ENCODE results near the gene PHF12.
A peak's percentile ranks its signal among the peaks of the same experiment; 100 is the strongest.
"Not testable (repeated sequence)": the region's sequence is repeated elsewhere in the genome, so short reads cannot be mapped to it uniquely, and the experiment has no call there.

Gene PHF12

DNA sequence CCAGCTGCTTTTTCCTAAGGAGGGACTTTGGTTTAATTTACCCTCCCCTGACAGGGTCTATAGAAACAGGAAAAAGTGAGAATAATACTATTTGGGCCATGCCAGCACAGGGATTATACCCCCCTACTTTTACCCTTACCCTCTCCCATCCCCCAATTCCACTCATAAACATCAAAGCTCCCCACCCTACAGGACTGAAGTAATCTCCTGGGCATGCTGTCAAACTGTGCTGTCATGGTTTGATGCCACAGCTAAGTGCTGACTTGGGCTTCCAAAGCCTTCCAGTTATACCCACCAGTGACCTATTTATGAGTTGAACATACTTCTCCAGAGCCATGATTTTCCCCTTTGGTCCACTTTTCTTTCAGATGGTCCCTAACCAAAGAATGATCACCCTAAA, 12.8 kb downstream of the PHF12 start:
- Histone ChIP-seq H3K27ac (ENCODE audit: low read depth, low read length) (no peak overlapping the region), H3K9ac (ENCODE audit: low read depth in 1 of 2, low read length in 2 of 2) (no peak overlapping the region)

DNA sequence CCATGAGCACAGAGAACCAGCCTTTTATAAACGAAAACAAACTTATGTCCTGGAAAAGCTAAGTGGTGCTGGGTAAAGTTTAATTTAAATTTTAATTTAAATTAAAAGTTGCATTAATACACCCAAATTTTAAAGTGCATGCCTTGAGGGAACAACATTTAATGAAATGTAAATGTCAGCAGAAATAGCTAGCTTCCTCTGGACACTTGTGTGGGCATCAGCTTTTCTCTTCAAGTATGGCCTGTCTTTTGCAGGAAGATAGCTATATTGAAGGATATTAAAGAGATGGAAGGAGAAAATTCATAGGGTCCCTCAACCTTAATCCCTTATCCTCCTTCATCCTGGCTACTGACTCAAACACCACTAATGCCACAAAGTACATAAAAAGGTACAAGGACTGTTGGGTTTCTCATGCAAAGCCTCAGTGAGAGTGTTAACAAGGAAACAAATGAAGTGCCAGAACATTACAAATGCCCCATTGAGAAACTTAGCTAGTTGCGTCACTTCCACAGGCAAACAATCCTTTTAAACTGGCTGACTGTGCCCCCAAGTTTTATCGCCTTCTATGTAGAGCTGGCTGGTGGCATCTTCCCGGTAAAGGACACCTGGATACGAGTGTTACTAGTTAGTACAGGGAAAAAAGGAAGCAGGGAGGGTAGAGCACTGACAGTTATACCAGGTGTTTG, 14.1 kb downstream of the PHF12 start:
- Histone ChIP-seq H3K4me1 (ENCODE audit: control insufficient read depth in 1 of 2, insufficient read depth in 2 of 2, low read length in 2 of 2) (peaks cover 18 to 20% of the 10 kb centered on the region in 2 donors), H3K9ac (ENCODE audit: low read depth in 1 of 2, low read length in 2 of 2) (no peak overlapping the region), H3K36me3 (ENCODE audit: control insufficient read depth in 1 of 2, insufficient read depth in 2 of 2, low read length in 2 of 2) (peaks cover 4 to 24% of the 10 kb centered on the region in 2 donors)

More for the DNA sequence above, 12.8 kb downstream of the PHF12 start:
- H3K4me1 ChIP-seq (ENCODE audit: control insufficient read depth in 1 of 2, insufficient read depth in 2 of 2, low read length in 2 of 2): peaks cover 18 to 20% of the 10 kb centered on the region in 2 donors
- no peaks in the 10 kb centered on the region for H3K9me3 ChIP-seq (ENCODE audit: control insufficient read depth in 1 of 2, low read length in 2 of 2)
- peaks cover 4 to 25% of the 10 kb centered on the region in 2 donors for H3K36me3 ChIP-seq (ENCODE audit: control insufficient read depth in 1 of 2, insufficient read depth in 2 of 2, low read length in 2 of 2)
- H3K27me3 ChIP-seq (ENCODE audit: control insufficient read depth in 1 of 2, insufficient read depth in 2 of 2, low read length in 2 of 2): no peaks in the 10 kb centered on the region
- no peak overlapping the region for H3K4me3 ChIP-seq (ENCODE audit: low read depth in 1 of 2, low read length in 2 of 2)

DNA sequence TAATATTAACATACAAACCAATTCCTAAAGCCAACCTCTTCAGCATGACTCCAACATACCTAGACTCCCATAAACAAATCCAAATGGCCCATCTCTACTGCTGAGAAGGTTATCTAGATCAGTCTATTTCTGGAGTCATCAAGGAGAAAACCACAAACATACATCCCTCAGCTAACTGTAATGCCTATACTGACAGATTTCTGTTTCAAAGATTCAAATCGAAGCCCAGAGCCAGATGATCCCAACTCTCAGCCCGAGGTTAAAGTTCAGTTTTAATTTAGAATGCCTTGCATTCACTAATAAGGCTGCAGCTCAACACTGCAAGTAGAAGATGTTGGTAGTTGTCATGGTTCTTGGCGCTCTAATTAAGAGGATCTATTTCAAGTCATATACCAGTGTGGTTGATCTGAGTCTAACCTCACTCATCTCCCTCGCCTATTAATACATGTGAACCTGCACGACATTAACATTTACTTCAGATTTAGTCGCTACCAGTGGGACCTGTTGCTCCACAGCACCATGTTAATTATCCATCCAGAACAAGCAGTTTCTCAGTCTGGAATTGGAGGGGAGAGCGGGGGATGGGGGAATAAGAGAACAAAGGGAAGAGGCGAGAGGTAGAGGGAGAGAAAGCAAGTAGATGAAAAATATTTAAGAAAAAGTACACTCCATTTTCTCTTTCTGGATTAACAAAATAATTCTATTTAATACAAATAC, 15.4 kb downstream of the PHF12 start:
- Histone ChIP-seq H3K4me3 (ENCODE audit: low read depth in 1 of 2, low read length in 2 of 2) (no peak overlapping the region), H3K9me3 (ENCODE audit: control insufficient read depth in 1 of 2, low read length in 2 of 2) (no peaks in the 10 kb centered on the region), H3K4me1 (ENCODE audit: control insufficient read depth in 1 of 2, insufficient read depth in 2 of 2, low read length in 2 of 2) (peaks cover 18 to 20% of the 10 kb centered on the region in 2 donors), H3K27me3 (ENCODE audit: control insufficient read depth in 1 of 2, insufficient read depth in 2 of 2, low read length in 2 of 2) (no peaks in the 10 kb centered on the region), H3K27ac (ENCODE audit: low read depth, low read length) (no peak overlapping the region), H3K36me3 (ENCODE audit: control insufficient read depth in 1 of 2, insufficient read depth in 2 of 2, low read length in 2 of 2) (peaks cover 4 to 19% of the 10 kb centered on the region in 2 donors), H3K9ac (ENCODE audit: low read depth in 1 of 2, low read length in 2 of 2) (no peak overlapping the region)

More for the DNA sequence above, 14.1 kb downstream of the PHF12 start:
- H3K9me3 ChIP-seq (ENCODE audit: control insufficient read depth in 1 of 2, low read length in 2 of 2): no peaks in the 10 kb centered on the region
- no peaks in the 10 kb centered on the region for H3K27me3 ChIP-seq (ENCODE audit: control insufficient read depth in 1 of 2, insufficient read depth in 2 of 2, low read length in 2 of 2)
- H3K4me3 ChIP-seq (ENCODE audit: low read depth in 1 of 2, low read length in 2 of 2): no peak overlapping the region
- H3K27ac ChIP-seq (ENCODE audit: low read depth, low read length): no peak overlapping the region

DNA sequence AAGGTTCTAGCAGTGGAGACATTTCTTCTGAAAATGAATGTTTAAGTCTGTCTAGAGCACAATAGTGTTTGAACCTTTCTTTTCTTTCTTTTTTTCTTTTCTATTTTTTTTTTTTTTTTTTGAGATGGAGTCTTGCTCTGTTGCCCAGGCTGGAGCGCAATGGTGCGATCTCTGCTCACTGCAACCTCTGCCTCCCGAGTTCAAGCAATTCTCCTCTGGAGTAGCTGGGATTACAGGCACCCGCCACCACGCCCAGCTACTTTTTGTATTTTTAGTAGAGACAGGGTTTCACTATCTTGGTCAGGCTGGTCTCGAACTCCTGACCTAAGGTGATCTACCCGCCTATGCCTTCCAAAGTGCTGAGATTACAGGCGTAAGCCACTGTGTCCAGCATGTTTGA, 16.8 kb downstream of the PHF12 start:
- Histone ChIP-seq H3K36me3 (ENCODE audit: control insufficient read depth in 1 of 2, insufficient read depth in 2 of 2, low read length in 2 of 2) (peaks cover 4 to 15% of the 10 kb centered on the region in 2 donors), H3K4me1 (ENCODE audit: control insufficient read depth in 1 of 2, insufficient read depth in 2 of 2, low read length in 2 of 2) (peaks cover 15 to 18% of the 10 kb centered on the region in 2 donors)
- not testable (repeated sequence) for H3K9me3 ChIP-seq (ENCODE audit: control insufficient read depth in 1 of 2, low read length in 2 of 2); H3K27ac ChIP-seq (ENCODE audit: low read depth, low read length); H3K27me3 ChIP-seq (ENCODE audit: control insufficient read depth in 1 of 2, insufficient read depth in 2 of 2, low read length in 2 of 2); H3K4me3 ChIP-seq (ENCODE audit: low read depth in 1 of 2, low read length in 2 of 2); H3K9ac ChIP-seq (ENCODE audit: low read depth in 1 of 2, low read length in 2 of 2)

DNA sequence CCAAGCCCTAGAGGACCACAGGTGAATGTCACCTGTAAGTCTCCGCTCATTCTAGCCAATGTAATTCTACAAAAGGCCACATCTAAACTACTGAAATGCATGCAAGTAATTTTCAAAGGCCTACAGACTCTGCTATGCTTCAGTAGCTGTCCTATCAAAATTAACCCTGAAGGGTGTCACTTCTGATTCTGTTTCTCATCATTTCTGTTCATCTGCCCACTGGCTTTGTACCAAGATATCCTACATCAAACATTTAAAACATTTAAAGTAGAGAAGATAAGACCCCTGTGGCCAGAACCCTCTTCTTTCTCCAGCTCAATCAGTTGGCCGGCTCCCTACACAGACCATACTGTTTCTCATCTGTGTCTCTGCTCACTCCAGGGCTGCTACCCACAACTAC, 21.5 kb downstream of the PHF12 start:
- Histone ChIP-seq H3K36me3 (ENCODE audit: control insufficient read depth in 1 of 2, insufficient read depth in 2 of 2, low read length in 2 of 2) (peaks cover 6 to 26% of the 10 kb centered on the region in 2 donors), H3K9me3 (ENCODE audit: control insufficient read depth in 1 of 2, low read length in 2 of 2) (no peaks in the 10 kb centered on the region), H3K27me3 (ENCODE audit: control insufficient read depth in 1 of 2, insufficient read depth in 2 of 2, low read length in 2 of 2) (no peaks in the 10 kb centered on the region), H3K4me1 (ENCODE audit: control insufficient read depth in 1 of 2, insufficient read depth in 2 of 2, low read length in 2 of 2) (peaks cover 7 to 11% of the 10 kb centered on the region in 2 donors), H3K9ac (ENCODE audit: low read depth in 1 of 2, low read length in 2 of 2) (no peak overlapping the region), H3K4me3 (ENCODE audit: low read depth in 1 of 2, low read length in 2 of 2) (no peak overlapping the region), H3K27ac (ENCODE audit: low read depth, low read length) (no peak overlapping the region)

DNA sequence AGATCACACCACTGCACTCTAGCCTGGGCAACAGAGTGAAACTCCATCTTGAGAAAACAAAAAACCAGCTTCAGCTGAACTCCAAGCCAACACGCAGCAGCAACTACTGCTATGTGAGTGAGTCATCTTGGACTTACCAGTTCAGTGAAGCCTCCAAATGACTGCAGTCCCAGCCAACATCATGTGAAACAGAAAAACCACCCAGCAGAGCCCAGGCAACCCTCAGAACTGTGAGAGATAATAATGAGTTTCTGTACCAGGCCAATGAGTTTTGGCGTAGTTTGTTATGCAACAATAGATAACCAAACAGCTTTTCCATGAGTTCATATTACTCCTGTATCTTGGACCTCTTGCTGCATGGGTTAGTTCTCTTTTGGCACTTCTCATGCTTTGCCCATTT, 23.3 kb downstream of the PHF12 start:
- H3K36me3 ChIP-seq (ENCODE audit: control insufficient read depth in 1 of 2, insufficient read depth in 2 of 2, low read length in 2 of 2): peaks cover 13 to 38% of the 10 kb centered on the region in 2 donors

DNA sequence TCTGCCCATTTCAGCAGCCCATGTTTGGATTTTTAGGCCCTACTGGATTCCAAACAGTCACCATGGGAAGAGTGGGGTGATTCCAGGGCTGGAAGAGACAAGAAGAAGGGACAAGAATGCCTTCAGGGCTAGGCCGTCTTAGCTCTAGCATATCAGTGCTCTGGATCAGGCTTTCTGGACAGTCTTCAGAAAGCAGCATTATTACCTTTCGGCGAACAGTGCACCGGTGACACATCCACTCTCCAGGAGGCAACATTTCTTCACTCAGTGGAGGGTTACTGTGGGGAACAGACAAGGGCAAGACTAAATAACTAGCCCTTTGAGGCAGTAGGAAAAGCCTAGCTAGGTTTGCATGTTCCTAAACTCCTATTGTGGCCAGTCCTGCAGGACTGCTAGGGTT, 24.5 kb downstream of the PHF12 start:
- no peak overlapping the region for H3K4me3 ChIP-seq (ENCODE audit: low read depth in 1 of 2, low read length in 2 of 2)
- no peaks in the 10 kb centered on the region for H3K27me3 ChIP-seq (ENCODE audit: control insufficient read depth in 1 of 2, insufficient read depth in 2 of 2, low read length in 2 of 2)
- H3K9me3 ChIP-seq (ENCODE audit: control insufficient read depth in 1 of 2, low read length in 2 of 2): no peaks in the 10 kb centered on the region
- peak overlapping the region; percentile 72 for H3K27ac ChIP-seq (ENCODE audit: low read depth, low read length)
- peaks cover 13 to 42% of the 10 kb centered on the region in 2 donors for H3K36me3 ChIP-seq (ENCODE audit: control insufficient read depth in 1 of 2, insufficient read depth in 2 of 2, low read length in 2 of 2)
- H3K9ac ChIP-seq (ENCODE audit: low read depth in 1 of 2, low read length in 2 of 2): peak overlapping the region in 1 of 2 donors; percentile 36
- H3K4me1 ChIP-seq (ENCODE audit: control insufficient read depth in 1 of 2, insufficient read depth in 2 of 2, low read length in 2 of 2): peaks cover 7 to 11% of the 10 kb centered on the region in 2 donors

More for the DNA sequence above, 23.3 kb downstream of the PHF12 start:
- no peak overlapping the region for H3K9ac ChIP-seq (ENCODE audit: low read depth in 1 of 2, low read length in 2 of 2)
- no peaks in the 10 kb centered on the region for H3K9me3 ChIP-seq (ENCODE audit: control insufficient read depth in 1 of 2, low read length in 2 of 2)
- no peak overlapping the region for H3K4me3 ChIP-seq (ENCODE audit: low read depth in 1 of 2, low read length in 2 of 2)
- no peaks in the 10 kb centered on the region for H3K27me3 ChIP-seq (ENCODE audit: control insufficient read depth in 1 of 2, insufficient read depth in 2 of 2, low read length in 2 of 2)
- peaks cover 7 to 11% of the 10 kb centered on the region in 2 donors for H3K4me1 ChIP-seq (ENCODE audit: control insufficient read depth in 1 of 2, insufficient read depth in 2 of 2, low read length in 2 of 2)
- H3K27ac ChIP-seq (ENCODE audit: low read depth, low read length): no peak overlapping the region

DNA sequence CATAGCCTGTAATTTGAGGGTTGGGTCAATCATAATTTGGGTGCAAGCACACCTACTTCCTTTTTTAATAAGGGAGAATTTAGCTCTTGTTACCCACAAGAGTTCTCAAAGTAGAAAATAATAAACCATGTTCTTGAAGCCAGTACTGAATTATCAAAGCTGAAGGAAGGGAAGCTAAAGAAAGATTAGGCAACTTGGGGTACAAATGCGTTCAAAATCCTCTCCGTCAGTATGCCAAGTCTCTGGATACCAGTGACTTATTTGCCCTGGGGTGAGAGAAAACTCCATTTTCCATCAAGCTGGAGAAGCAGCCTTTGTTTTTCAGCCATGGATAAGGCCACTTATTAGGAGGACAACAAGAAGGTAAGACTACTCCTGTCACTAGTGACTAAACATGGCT, 25.0 kb downstream of the PHF12 start:
- H3K36me3 ChIP-seq (ENCODE audit: control insufficient read depth in 1 of 2, insufficient read depth in 2 of 2, low read length in 2 of 2): peaks cover 13 to 46% of the 10 kb centered on the region in 2 donors
- H3K27me3 ChIP-seq (ENCODE audit: control insufficient read depth in 1 of 2, insufficient read depth in 2 of 2, low read length in 2 of 2): no peaks in the 10 kb centered on the region
- peak overlapping the region in 1 of 2 donors; percentile 36 for H3K9ac ChIP-seq (ENCODE audit: low read depth in 1 of 2, low read length in 2 of 2)
- peaks cover 7 to 11% of the 10 kb centered on the region in 2 donors for H3K4me1 ChIP-seq (ENCODE audit: control insufficient read depth in 1 of 2, insufficient read depth in 2 of 2, low read length in 2 of 2)
- H3K9me3 ChIP-seq (ENCODE audit: control insufficient read depth in 1 of 2, low read length in 2 of 2): no peaks in the 10 kb centered on the region
- H3K27ac ChIP-seq (ENCODE audit: low read depth, low read length): peak overlapping the region; percentile 72
- H3K4me3 ChIP-seq (ENCODE audit: low read depth in 1 of 2, low read length in 2 of 2): no peak overlapping the region

DNA sequence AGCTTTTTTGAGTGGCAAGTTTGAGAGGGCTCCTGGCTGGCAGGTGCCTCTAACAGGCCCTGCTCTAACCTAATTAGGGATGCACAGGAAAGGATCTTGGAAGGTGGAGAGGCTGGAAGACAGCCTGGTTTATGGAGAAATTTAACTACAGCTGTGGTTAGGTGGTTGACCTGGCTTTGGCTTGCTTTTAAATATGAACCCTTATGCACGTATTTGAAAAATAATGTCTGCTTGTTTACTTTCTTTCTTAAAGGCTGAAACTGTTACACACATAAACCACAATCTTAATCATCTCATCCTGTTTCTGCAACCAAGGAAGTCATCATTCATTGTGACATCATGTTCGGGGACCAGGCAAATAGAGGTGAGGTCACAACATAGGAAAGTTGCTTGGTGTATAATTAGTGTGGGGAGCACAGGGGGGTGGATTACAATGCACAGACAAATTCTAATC, 25.4 kb downstream of the PHF12 start:
- no peak overlapping the region for H3K4me3 ChIP-seq (ENCODE audit: low read depth in 1 of 2, low read length in 2 of 2)
- H3K9ac ChIP-seq (ENCODE audit: low read depth in 1 of 2, low read length in 2 of 2): peak overlapping the region in 1 of 2 donors; percentile 3
- H3K27me3 ChIP-seq (ENCODE audit: control insufficient read depth in 1 of 2, insufficient read depth in 2 of 2, low read length in 2 of 2): no peaks in the 10 kb centered on the region
- peaks cover 13 to 50% of the 10 kb centered on the region in 2 donors for H3K36me3 ChIP-seq (ENCODE audit: control insufficient read depth in 1 of 2, insufficient read depth in 2 of 2, low read length in 2 of 2)
- H3K27ac ChIP-seq (ENCODE audit: low read depth, low read length): peak overlapping the region; percentile 72
- no peaks in the 10 kb centered on the region for H3K9me3 ChIP-seq (ENCODE audit: control insufficient read depth in 1 of 2, low read length in 2 of 2)
- H3K4me1 ChIP-seq (ENCODE audit: control insufficient read depth in 1 of 2, insufficient read depth in 2 of 2, low read length in 2 of 2): peaks cover 7 to 11% of the 10 kb centered on the region in 2 donors

DNA sequence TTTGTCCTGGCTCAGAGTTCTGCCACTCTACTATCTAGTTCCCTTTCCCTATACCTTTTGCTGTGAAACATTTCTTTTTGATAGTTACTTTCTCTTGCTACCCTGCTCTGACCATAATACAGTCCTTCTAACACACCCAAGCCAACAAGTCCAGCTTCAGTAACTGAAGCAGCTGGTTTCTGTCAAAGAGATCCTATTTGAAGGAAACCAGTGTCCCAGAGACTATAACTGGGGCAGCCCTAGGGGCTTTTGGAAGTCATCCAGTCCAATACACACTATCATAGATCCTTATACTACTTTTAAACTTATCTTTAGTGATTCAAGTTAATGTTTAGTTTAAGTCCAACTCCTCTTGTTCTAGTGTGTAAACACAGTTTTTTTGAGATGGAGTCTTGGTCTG, 31.1 kb downstream of the PHF12 start:
- Histone ChIP-seq H3K27me3 (ENCODE audit: control insufficient read depth in 1 of 2, insufficient read depth in 2 of 2, low read length in 2 of 2) (no peaks in the 10 kb centered on the region), H3K36me3 (ENCODE audit: control insufficient read depth in 1 of 2, insufficient read depth in 2 of 2, low read length in 2 of 2) (peaks cover 48 to 86% of the 10 kb centered on the region in 2 donors), H3K9ac (ENCODE audit: low read depth in 1 of 2, low read length in 2 of 2) (no peak overlapping the region), H3K4me1 (ENCODE audit: control insufficient read depth in 1 of 2, insufficient read depth in 2 of 2, low read length in 2 of 2) (peaks cover 0 to under 1% of the 10 kb centered on the region in 2 donors), H3K9me3 (ENCODE audit: control insufficient read depth in 1 of 2, low read length in 2 of 2) (no peaks in the 10 kb centered on the region), H3K27ac (ENCODE audit: low read depth, low read length) (no peak overlapping the region), H3K4me3 (ENCODE audit: low read depth in 1 of 2, low read length in 2 of 2) (no peak overlapping the region)

Data from duodenal mucosa (tissue), 2 donors.